ENCODE data around the gene RNF225. TPM values are rescaled to one million over a fixed set of nuclear protein-coding genes. Genes with fewer than 3 reads are reported as not detected.

RNF225 gene
- total and polyA plus RNA-seq, 10 of the 15 experiments (the other 5 are each of a cell fraction or from before 2014, with no cell fraction given): 0.27 to 0.28 TPM; not detected in 8

DNA sequence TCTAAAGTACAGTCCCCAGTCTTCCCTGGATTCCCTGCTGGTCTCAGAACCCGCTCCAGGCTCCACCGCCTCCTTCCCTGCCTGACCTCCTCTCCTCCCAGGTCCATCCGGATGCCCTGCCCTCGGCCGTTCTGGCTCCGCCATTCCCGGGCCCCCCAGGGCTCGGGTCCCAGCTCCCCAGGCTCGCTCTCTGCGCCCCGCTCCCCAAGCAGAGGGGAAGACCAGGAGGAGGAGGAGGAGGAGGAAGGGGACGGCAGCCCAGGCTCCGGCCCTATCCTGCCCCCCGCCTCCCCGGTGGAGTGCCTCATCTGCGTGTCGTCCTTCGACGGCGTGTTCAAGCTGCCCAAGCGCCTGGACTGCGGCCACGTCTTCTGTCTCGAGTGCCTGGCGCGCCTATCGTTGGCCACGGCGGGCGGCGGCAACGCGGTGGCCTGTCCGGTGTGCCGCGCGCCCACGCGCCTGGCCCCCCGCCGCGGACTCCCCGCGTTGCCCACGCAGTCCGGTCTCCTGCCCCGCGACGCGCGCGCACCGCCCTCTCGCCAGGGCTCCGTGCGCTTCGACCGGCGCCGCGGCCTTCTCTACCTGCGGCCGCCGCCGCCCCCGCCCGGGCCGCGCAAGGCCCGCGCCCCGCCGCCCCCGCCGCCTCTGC is 647 bp downstream of the RNF225 start:
- H3K36me3 ChIP-seq (ENCODE audit: control insufficient read depth in 2 of 2, insufficient read depth in 2 of 2, low read length in 1 of 2): peaks cover 4 to 26% of the 10 kb centered on the region in 2 experiments; a peak in 3 of 4 replicates
- H4K20me1 ChIP-seq (ENCODE audit: control insufficient read depth, insufficient read depth): peaks cover 6% of the 10 kb centered on the region
- H3K27me3 ChIP-seq (replicated peaks in 1 of 2; ENCODE audit: control insufficient read depth in 2 of 2, insufficient read depth in 2 of 2, low read length in 1 of 2): no peaks in the 10 kb centered on the region
- peak; percentile 75 for TF ChIP-seq POLR2A (IDR thresholded peaks at IDR 0.05; ENCODE audit: low read depth, low read length)
- TF ChIP-seq NRF1 (conservative IDR thresholded peaks at IDR 0.05; ENCODE audit: low read depth, low read length): no peak
- TF ChIP-seq CREB1 (IDR thresholded peaks at IDR 0.05; ENCODE audit: low read depth): 0 out of 2 replicates have a peak, but pooled peaks have one; percentile 2
- TF ChIP-seq EGR1 (IDR thresholded peaks at IDR 0.05; ENCODE audit: borderline replicate concordance in 1 of 2, low read depth in 2 of 2, low read length in 2 of 2): peak in 1 of 2 experiments; percentile 26; a peak in 1 of 3 replicates
- TF ChIP-seq CBFB (IDR thresholded peaks at IDR 0.05; ENCODE audit: low read depth): peak; percentile 2; the same call in 1 of the 2 replicates
- no peak for TF ChIP-seq FOXK2 (IDR thresholded peaks at IDR 0.05)
- TF ChIP-seq YY1 (IDR thresholded peaks at IDR 0.05; ENCODE audit: low read depth, low read length): no peak
- no peak overlapping the region for H2AFZ ChIP-seq (ENCODE audit: control insufficient read depth, low read depth, low read length)
- no TSS peak for BruUV-seq (replicated peaks)
- ChIA-PET CTCF (no interaction called here), POLR2A (interaction anchor here (0.6 kb wide), 1 partner anchor 569 kb away, joined by 3 read pairs; no protein-coding TSS in a partner anchor), RAD21 (ENCODE audit: unreplicated experiment) (no interaction called here), SMC1A (ENCODE audit: uncharacterized antibody, unreplicated experiment) (no interaction called here)
- H3K79me2 ChIP-seq (ENCODE audit: control insufficient read depth, insufficient read depth, low read length): no peaks in the 10 kb centered on the region; the same call in none of the 2 replicates
- H3K27ac ChIP-seq (ENCODE audit: control insufficient read depth, insufficient read depth): no peak overlapping the region
- no peak overlapping the region for H3K9ac ChIP-seq (ENCODE audit: control insufficient read depth, insufficient read depth, low read length)
- 45% methylated on average over 57 of the region's 75 CpGs for WGBS (ENCODE audit: insufficient coverage, insufficient replicate concordance, low lambda C conversion rate, missing lambda C conversion rate)
- DNase-seq (ENCODE audit: low read depth, low spot score) (no peak), FAIRE-seq (no peak), ATAC-seq (no peak)
- in situ Hi-C loops (cut with MboI): no loop called here
- no peaks in the 10 kb centered on the region for H3K9me3 ChIP-seq (replicated peaks; ENCODE audit: control insufficient read depth, insufficient read depth, low read length)
- peaks cover 5% of the 10 kb centered on the region for H3K4me1 ChIP-seq (ENCODE audit: control insufficient read depth, insufficient read depth, low read length)
- intact Hi-C loops (cut with micrococcal nuclease; ENCODE audit: unreplicated experiment): no loop called here
- no peak overlapping the region for H3K4me2 ChIP-seq (ENCODE audit: control insufficient read depth, insufficient read depth)
- H3K4me3 ChIP-seq: no peak overlapping the region
